Heart left ventricle (tissue), 16 donors: ENCODE data around the gene MVB12B. TPM values are rescaled to one million over a fixed set of nuclear protein-coding genes. Genes with fewer than 3 reads are reported as not detected.
A peak's percentile ranks its signal among the peaks of the same experiment; 100 is the strongest.

Experiments
- ATAC-seq, 4 donors: fragments of 200-7000 bp; cut with Tn5 transposase; one replicate each; pipeline ENCODE4 v1.9.1; 2020 to 2022; ENCODE audit warnings: moderate library complexity in 4 of 4, mild to moderate bottlenecking in 3 of 4, moderate number of reproducible peaks in 1 of 4
- DNase-seq, 5 donors: peaks; one replicate each; pipeline ENCODE4 v3.0.0-alpha.2; 2020
- H3K27ac ChIP-seq, 12 donors: fragments of 200-600 bp; sonication (generic) in 4 of 12; one replicate each; pipeline versions ENCODE4 v1.5.0 to v1.8.0; 2016 to 2022; ENCODE audit warnings: mild to moderate bottlenecking in 2 of 12
- H3K27me3 ChIP-seq, 9 donors: fragments of 200-600 bp; sonication (generic) in 2 of 9; one replicate each; pipeline versions ENCODE4 v1.5.1 to v1.8.0; 2016 to 2022; ENCODE audit warnings: mild to moderate bottlenecking in 3 of 9
- H3K36me3 ChIP-seq, 9 donors: fragments of 200-600 bp; sonication (generic) in 2 of 9; one replicate each; pipeline versions ENCODE4 v1.5.0 to v1.8.0; 2018 to 2022; ENCODE audit warnings: mild to moderate bottlenecking in 2 of 9
- H3K4me1 ChIP-seq, 12 donors: fragments of 200-600 bp; sonication (generic) in 4 of 12; one replicate each; pipeline versions ENCODE4 v1.5.0 to v1.8.0; 2016 to 2022; ENCODE audit warnings: mild to moderate bottlenecking in 3 of 12
- H3K4me3 ChIP-seq, 12 donors: fragments of 200-600 bp; sonication (generic) in 4 of 12; one replicate each; pipeline versions ENCODE4 v1.5.0 to v1.8.0; 2017 to 2022; ENCODE audit warnings: mild to moderate bottlenecking in 9 of 12, moderate library complexity in 4 of 12
- H3K9me3 ChIP-seq, 12 donors: fragments of 200-600 bp; sonication (generic) in 4 of 12; one replicate each; pipeline versions ENCODE4 v1.5.0 to v1.8.0; 2016 to 2022; ENCODE audit warnings: mild to moderate bottlenecking in 1 of 12
- POLR2A ChIP-seq, 2 donors: fragments of 450-650 bp; IDR thresholded peaks; one replicate each; pipeline ENCODE4 v1.6.1; 2017; ENCODE audit warnings: antibody characterized with exemption in 2 of 2, mild to moderate bottlenecking in 2 of 2, moderate library complexity in 2 of 2
- WGBS, 4 donors: extraction: QIAGEN DNeasy Blood & Tissue Kit in 2 of 4; methylation state at CpG; one replicate each; pipeline versions ENCODE4 v1.1.5 to v1.1.7; 2013 to 2018; 5-methylcytosine and 5-hydroxymethylcytosine counted together
- intact Hi-C, 10 donors: fragments of 100-400 bp; cut with DNase I; formaldehyde crosslinking; loops; one replicate each; pipeline versions ENCODE4 v1.11.1 to v1.14.2; 2022
- polyA plus RNA-seq, 2 donors: library from polyadenylated mRNA; stranded (reverse); fragments of 200-250 nt; gene quantifications; one replicate each; pipeline ENCODE4 v1.2.3, GENCODE V29; 2013
- total RNA-seq, 9 donors: library from RNA; depleted of rRNA in 2 of 9; stranded (reverse); fragments of >200 nt in 2 of 9; fragmentation: NEBNext Ultra II Directional in 3 of 9; extraction: Animal tissue kit (Norgen Biotek cat#: 25700) in 3 of 9; gene quantifications; one replicate each; pipeline versions ENCODE4 v1.1.0 to v1.2.4, GENCODE V29; 2016 to 2023
- TF ChIP-seq, protein P1 (sequence below), 12 donors: fragments of 200-600 bp; sonication (generic) in 4 of 12; IDR thresholded peaks; one replicate each; pipeline versions ENCODE4 v1.5.0 to v1.8.0; 2018 to 2022; ENCODE audit warnings: antibody characterized with exemption in 12 of 12, mild to moderate bottlenecking in 5 of 12
- donor health status: ischemic (EF 13 %, LVEDD 7.1; RV severe dilation, severe dysfunction).
- donor health status: healthy with polysubstance abuse.
- donor health status: DM: no; HTN: yes; CAD: no.
- donor health status: DM: no; HTN: no; CAD: no.
- donor health status: ischemic (EF 25% LVEDD 6.9; RV normal size, moderate dysfunction).
- donor health status: ischemic (EF 25% LVEDD 5.7; RV mildly dilated, moderate dysfunction).
- donor health status: healthy.
- donor health status: DM: yes; HTN: yes; CAD: no.
- donor health status: ischemic (EF 35%, LVEDD 5.7; RV mildly dilated, moderate dysfunction).
- donor health status: nonischemic (EF 11% LVEDD 7.7; RV severe dilation, severe dysfunction).
- donor health status: DM: yes; HTN: yes; CAD: no.
- donor health status: PGD.
- donor health status: ischemic (EF 29% LVEDD 5.4; RV normal size, mild dysfunction).
- donor health status: nonischemic (EF 23%, LVEDD 6.1; RV moderate dilation, normal function).

Gene MVB12B
- total and polyA plus RNA-seq, 11 donors: 4.9 to 16.2 (median 11.0) TPM

DNA sequence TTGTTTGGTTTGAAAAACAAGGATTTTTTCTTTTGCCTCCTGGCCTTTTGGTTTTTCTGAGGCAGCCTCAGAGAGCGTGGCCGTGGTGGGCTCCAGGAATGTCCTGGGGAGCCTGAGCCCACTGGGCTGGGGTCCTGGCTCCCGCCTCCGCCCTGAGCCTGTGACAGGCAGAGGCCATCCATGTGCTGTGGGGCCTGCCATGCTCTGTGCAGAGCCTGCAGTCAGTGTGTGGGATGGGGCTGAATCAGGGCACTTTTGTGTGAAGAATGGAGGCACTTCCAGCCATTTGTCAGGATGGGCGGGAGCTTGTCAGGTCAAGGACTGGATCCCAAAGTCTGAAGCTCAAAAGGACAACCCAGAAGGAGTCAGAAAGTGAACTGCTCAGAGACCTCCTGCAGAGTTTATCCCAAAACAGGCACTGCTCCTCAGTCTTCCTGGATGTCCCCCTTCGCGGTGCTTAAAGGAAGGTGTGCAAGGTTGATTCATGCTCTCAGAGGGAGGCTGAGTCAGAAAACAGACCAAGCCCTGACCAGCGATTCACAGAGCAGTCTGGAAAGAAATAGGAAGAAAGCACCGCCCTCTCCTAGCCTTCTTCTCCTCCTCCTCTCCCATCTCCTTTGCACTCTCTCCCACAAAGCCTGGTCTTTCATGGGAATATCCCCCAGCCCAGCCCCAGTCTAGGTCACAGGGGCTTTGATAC lies 53.2 kb downstream of the MVB12B start:
- intact Hi-C loops: loop anchor here in 1 of 10 donors (5.0 kb wide), 1 partner anchor 43 kb away; no protein-coding TSS in a partner anchor
- H3K36me3 ChIP-seq: peaks cover 0 to 20% (median 5%) of the 10 kb centered on the region in 9 donors

DNA sequence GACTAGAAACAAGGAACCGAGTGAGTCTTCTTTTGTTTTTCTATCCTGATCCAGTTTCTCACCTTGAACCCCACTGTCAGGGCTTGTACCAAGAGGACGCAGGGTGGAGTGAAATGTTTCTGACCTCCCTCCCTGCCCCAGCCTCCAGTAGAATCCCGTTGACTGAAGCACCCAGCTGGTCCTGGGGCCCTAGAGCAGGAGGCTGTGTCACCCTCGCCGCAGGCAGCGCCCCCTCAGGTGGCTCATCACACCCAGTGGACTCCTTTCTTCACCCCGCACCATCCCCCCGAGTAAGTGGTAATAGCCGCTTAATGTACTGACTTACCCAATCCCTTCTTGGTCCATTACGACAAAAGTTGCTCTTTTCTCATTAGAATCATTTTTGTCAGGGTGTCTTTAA lies 53.8 kb downstream of the MVB12B start:
- intact Hi-C loops: no loop called here
- DNase-seq (no peak), ATAC-seq (no peak)
- H3K4me3 ChIP-seq: no peak overlapping the region
- 91 to 93% (median 92%) methylated on average over 10 of the region's 10 CpGs for WGBS, 4 donors
- peaks cover 0 to 21% (median 6%) of the 10 kb centered on the region in 12 donors for H3K4me1 ChIP-seq
- no peak overlapping the region for H3K27ac ChIP-seq
- H3K36me3 ChIP-seq: peaks cover 0 to 20% (median 5%) of the 10 kb centered on the region in 9 donors
- no peak for TF ChIP-seq POLR2A (IDR thresholded peaks at IDR 0.05)
- TF ChIP-seq, protein P1, sequence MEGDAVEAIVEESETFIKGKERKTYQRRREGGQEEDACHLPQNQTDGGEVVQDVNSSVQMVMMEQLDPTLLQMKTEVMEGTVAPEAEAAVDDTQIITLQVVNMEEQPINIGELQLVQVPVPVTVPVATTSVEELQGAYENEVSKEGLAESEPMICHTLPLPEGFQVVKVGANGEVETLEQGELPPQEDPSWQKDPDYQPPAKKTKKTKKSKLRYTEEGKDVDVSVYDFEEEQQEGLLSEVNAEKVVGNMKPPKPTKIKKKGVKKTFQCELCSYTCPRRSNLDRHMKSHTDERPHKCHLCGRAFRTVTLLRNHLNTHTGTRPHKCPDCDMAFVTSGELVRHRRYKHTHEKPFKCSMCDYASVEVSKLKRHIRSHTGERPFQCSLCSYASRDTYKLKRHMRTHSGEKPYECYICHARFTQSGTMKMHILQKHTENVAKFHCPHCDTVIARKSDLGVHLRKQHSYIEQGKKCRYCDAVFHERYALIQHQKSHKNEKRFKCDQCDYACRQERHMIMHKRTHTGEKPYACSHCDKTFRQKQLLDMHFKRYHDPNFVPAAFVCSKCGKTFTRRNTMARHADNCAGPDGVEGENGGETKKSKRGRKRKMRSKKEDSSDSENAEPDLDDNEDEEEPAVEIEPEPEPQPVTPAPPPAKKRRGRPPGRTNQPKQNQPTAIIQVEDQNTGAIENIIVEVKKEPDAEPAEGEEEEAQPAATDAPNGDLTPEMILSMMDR (IDR thresholded peaks at IDR 0.05): no peak
- no peaks in the 10 kb centered on the region for H3K27me3 ChIP-seq
- no peaks in the 10 kb centered on the region for H3K9me3 ChIP-seq

More for the DNA sequence above, 53.2 kb downstream of the MVB12B start:
- WGBS, 4 donors: 88 to 93% (median 91%) methylated on average over 9 of the region's 9 CpGs
- ATAC-seq (no peak), DNase-seq (no peak)
- Histone ChIP-seq H3K9me3 (no peaks in the 10 kb centered on the region), H3K4me3 (no peak overlapping the region), H3K4me1 (peaks cover 0 to 28% (median 9%) of the 10 kb centered on the region in 12 donors), H3K27ac (no peak overlapping the region), H3K27me3 (no peaks in the 10 kb centered on the region)
- no peak for TF ChIP-seq POLR2A (IDR thresholded peaks at IDR 0.05)
- TF ChIP-seq, protein P1 (IDR thresholded peaks at IDR 0.05): no peak

DNA sequence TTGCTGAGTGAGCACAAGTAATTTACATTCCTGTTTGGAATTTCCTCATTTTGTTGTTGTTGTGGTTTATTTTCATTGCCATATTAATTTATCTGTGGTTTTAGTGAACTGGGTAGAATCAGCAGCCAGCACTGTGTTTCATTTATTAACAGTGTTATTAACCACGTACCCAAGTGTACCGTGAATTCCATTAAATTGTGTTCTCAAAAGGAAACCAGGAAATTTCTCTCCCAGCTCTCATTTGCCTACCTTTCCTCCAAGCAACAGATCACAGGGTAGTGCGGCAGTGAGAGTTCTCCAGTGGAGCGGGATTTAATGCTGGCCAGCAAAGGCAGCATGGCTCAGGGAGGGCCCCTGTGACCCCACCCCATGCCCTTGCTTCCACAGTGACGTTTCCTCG lies 54.6 kb downstream of the MVB12B start:
- 89 to 97% (median 95%) methylated on average over 6 of the region's 6 CpGs for WGBS, 4 donors
- no peak for DNase-seq
- Histone ChIP-seq H3K9me3 (no peaks in the 10 kb centered on the region), H3K4me3 (no peak overlapping the region), H3K4me1 (peaks cover 0 to 16% (median 2%) of the 10 kb centered on the region in 12 donors), H3K27ac (no peak overlapping the region), H3K36me3 (peaks cover 0 to 20% (median 5%) of the 10 kb centered on the region in 9 donors), H3K27me3 (no peaks in the 10 kb centered on the region)
- no peak for TF ChIP-seq POLR2A (IDR thresholded peaks at IDR 0.05)
- TF ChIP-seq, protein P1 (IDR thresholded peaks at IDR 0.05): no peak
- no peak for ATAC-seq
- intact Hi-C loops: no loop called here

DNA sequence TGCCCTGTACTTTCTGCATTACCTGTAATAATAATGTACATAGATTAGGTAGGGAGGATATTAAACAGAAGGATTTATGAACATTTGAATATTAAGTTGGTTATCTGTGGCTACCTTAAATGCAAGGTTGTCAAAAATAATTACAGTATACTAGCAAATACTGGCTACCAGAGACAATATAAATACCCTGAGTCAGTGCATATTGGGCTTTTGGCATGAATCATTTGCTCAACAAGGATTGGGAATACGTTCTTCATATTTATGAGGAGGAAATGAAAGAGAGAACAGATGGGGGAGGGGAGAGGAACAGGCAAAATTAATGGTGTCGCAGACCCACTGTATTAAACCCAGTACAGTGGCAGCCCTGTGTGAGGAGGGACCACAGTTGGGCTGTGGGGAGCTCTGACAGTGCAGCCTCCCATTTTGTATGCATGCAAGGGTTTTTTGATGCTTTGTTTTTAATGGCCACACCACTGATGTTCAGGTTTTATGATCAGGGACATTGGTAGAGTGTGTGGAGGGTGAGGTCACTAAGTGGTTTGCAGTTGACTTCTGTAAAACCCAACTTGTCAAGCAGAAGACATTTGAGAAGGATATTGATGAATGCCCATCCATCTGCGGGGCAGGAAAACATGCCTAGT lies 56.9 kb downstream of the MVB12B start:
- no peaks in the 10 kb centered on the region for H3K27me3 ChIP-seq
- H3K27ac ChIP-seq: peak overlapping the region in 1 of 12 donors; percentile 3
- intact Hi-C loops: no loop called here
- H3K4me3 ChIP-seq: no peak overlapping the region
- 81 to 90% (median 87%) methylated on average over 3 of the region's 3 CpGs for WGBS, 4 donors
- DNase-seq (no peak), ATAC-seq (peak in 1 of 4 donors; percentile 26)
- H3K9me3 ChIP-seq: no peaks in the 10 kb centered on the region
- TF ChIP-seq, protein P1 (IDR thresholded peaks at IDR 0.05): no peak
- TF ChIP-seq POLR2A (IDR thresholded peaks at IDR 0.05): no peak
- H3K36me3 ChIP-seq: peaks cover 0 to 39% (median 19%) of the 10 kb centered on the region in 9 donors
- H3K4me1 ChIP-seq: peaks cover 0 to 19% (median 3%) of the 10 kb centered on the region in 12 donors
